BLaER1 (cell line): Measurements from ENCODE around the gene CARMIL3.

Experiments used
- H3K27ac ChIP-seq: shearing (Covaris generic); formaldehyde crosslinking; 2 replicates; pipeline ENCODE4 v1.8.1; 2022
- H3K27me3 ChIP-seq: shearing (Covaris generic); formaldehyde crosslinking; 2 replicates; pipeline ENCODE4 v1.8.1; 2022
- H3K36me3 ChIP-seq: shearing (Covaris generic); formaldehyde crosslinking; 2 replicates; pipeline ENCODE4 v1.8.1; 2022
- H3K4me1 ChIP-seq: shearing (Covaris generic); formaldehyde crosslinking; 2 replicates; pipeline ENCODE4 v1.8.1; 2022
- H3K4me2 ChIP-seq: shearing (Covaris generic); formaldehyde crosslinking; 2 replicates; pipeline ENCODE4 v1.8.1; 2022
- H3K4me3 ChIP-seq: shearing (Covaris generic); formaldehyde crosslinking; 2 replicates; pipeline ENCODE4 v1.8.1; 2022
- H3K9ac ChIP-seq: shearing (Covaris generic); formaldehyde crosslinking; 2 replicates; pipeline ENCODE4 v1.8.1; 2022
- H3K9me3 ChIP-seq: shearing (Covaris generic); formaldehyde crosslinking; 2 replicates; pipeline ENCODE4 v1.8.1; 2022
- H4K20me1 ChIP-seq: shearing (Covaris generic); formaldehyde crosslinking; 2 replicates; pipeline ENCODE4 v1.8.1; 2022
- Cebpa-rat ChIP-seq: shearing (Covaris generic); IDR thresholded peaks from 2 replicates; pipeline ENCODE4 v1.8.1; 2022

CARMIL3 gene

GRCh38 chr14:24106672-24107271, 55.0 kb downstream of the CARMIL3 start:
- Histone ChIP-seq H3K4me3 (no peak overlapping the region), H3K27me3 (no peaks in the 10 kb centered on the region), H3K9ac (no peak overlapping the region), H3K4me1 (peaks cover 25% of the 10 kb centered on the region), H4K20me1 (no peaks in the 10 kb centered on the region), H3K27ac (no peak overlapping the region), H3K36me3 (peaks cover 37% of the 10 kb centered on the region), H3K9me3 (peaks cover 29% of the 10 kb centered on the region), H3K4me2 (no peak overlapping the region)
- no peak for TF ChIP-seq Cebpa-rat

- Histone ChIP-seq H3K4me1 (peaks cover 26% of the 10 kb centered on the region), H4K20me1 (no peaks in the 10 kb centered on the region), H3K36me3 (peaks cover 21% of the 10 kb centered on the region), H3K9ac (no peak overlapping the region), H3K4me2 (no peak overlapping the region), H3K4me3 (no peak overlapping the region), H3K9me3 (peaks cover 19% of the 10 kb centered on the region), H3K27ac (no peak overlapping the region), H3K27me3 (no peaks in the 10 kb centered on the region)
- no peak for TF ChIP-seq Cebpa-rat
These were observed 56.6 kb downstream of the CARMIL3 start for GRCh38 chr14:24108336-24108874.

GRCh38 chr14:24110060-24110459, 58.3 kb downstream of the CARMIL3 start:
- Histone ChIP-seq H3K9me3 (peaks cover 2% of the 10 kb centered on the region; the same call in 1 of the 2 replicates), H3K27me3 (no peaks in the 10 kb centered on the region), H3K27ac (no peak overlapping the region), H3K4me1 (peaks cover 28% of the 10 kb centered on the region), H3K36me3 (peaks cover 4% of the 10 kb centered on the region; the same call in 1 of the 2 replicates), H4K20me1 (no peaks in the 10 kb centered on the region), H3K4me3 (no peak overlapping the region), H3K9ac (no peak overlapping the region), H3K4me2 (no peak overlapping the region)
- no peak for TF ChIP-seq Cebpa-rat

- Histone ChIP-seq H3K27me3 (no peaks in the 10 kb centered on the region), H3K4me2 (no peak overlapping the region), H3K27ac (no peak overlapping the region), H3K9me3 (no peaks in the 10 kb centered on the region), H3K36me3 (no peaks in the 10 kb centered on the region), H3K4me3 (no peak overlapping the region), H4K20me1 (no peaks in the 10 kb centered on the region), H3K4me1 (peaks cover 30% of the 10 kb centered on the region), H3K9ac (no peak overlapping the region)
- TF ChIP-seq Cebpa-rat, result no peak
These were observed 58.7 kb downstream of the CARMIL3 start for GRCh38 chr14:24110523-24110922.

- no peak for TF ChIP-seq Cebpa-rat
- peaks cover 42% of the 10 kb centered on the region for H3K4me1 ChIP-seq
- peak overlapping the region; percentile 75 for H3K4me3 ChIP-seq
- no peaks in the 10 kb centered on the region for H3K9me3 ChIP-seq
- peak overlapping the region; percentile 100 for H3K4me2 ChIP-seq
- H3K27me3 ChIP-seq, result no peaks in the 10 kb centered on the region
- H3K36me3 ChIP-seq, result peaks cover 23% of the 10 kb centered on the region
- H4K20me1 ChIP-seq, result no peaks in the 10 kb centered on the region
- peak overlapping the region; percentile 95 for H3K27ac ChIP-seq
- peak overlapping the region; percentile 87 for H3K9ac ChIP-seq
These were observed 61.6 kb downstream of the CARMIL3 start for GRCh38 chr14:24113379-24113800.

- peaks cover 29% of the 10 kb centered on the region for H3K36me3 ChIP-seq
- TF ChIP-seq Cebpa-rat, result 0 out of 2 replicates have a peak, but pooled peaks have one; percentile 22
- no peaks in the 10 kb centered on the region for H4K20me1 ChIP-seq
- H3K4me1 ChIP-seq, result peaks cover 36% of the 10 kb centered on the region
- no peaks in the 10 kb centered on the region for H3K9me3 ChIP-seq
- peak overlapping the region; percentile 75 for H3K4me3 ChIP-seq
- peak overlapping the region; percentile 95 for H3K27ac ChIP-seq
- H3K9ac ChIP-seq, result peak overlapping the region; percentile 87
- no peaks in the 10 kb centered on the region for H3K27me3 ChIP-seq
- peak overlapping the region; percentile 100 for H3K4me2 ChIP-seq
These were observed 62.2 kb downstream of the CARMIL3 start for GRCh38 chr14:24113801-24114531.

GRCh38 chr14:24114532-24115421, 63.0 kb downstream of the CARMIL3 start, which contains the start of the genes DCAF11 and NRL:
TSS of gene DCAF11 (plus strand) at chr14:24114777. CDS start at chr14:24115595, 818 bp downstream.
TSS of gene NRL (minus strand) at chr14:24114949. CDS start at chr14:24082848, 32,101 bp downstream.
- no peaks in the 10 kb centered on the region for H4K20me1 ChIP-seq
- H3K9me3 ChIP-seq, result no peaks in the 10 kb centered on the region
- H3K4me3 ChIP-seq, result peak within 1 kb of the TSS; percentile 75
- peaks cover 37% of the 10 kb centered on the region for H3K36me3 ChIP-seq
- H3K4me2 ChIP-seq, result peak within 1 kb of the TSS; percentile 100
- H3K4me1 ChIP-seq, result peaks cover 32% of the 10 kb centered on the region
- peak within 1 kb of the TSS; percentile 87 for H3K9ac ChIP-seq
- H3K27me3 ChIP-seq, result no peaks in the 10 kb centered on the region
- no peak for TF ChIP-seq Cebpa-rat
- H3K27ac ChIP-seq, result peak within 1 kb of the TSS; percentile 95

GRCh38 chr14:24115422-24116127, 63.8 kb downstream of the CARMIL3 start:
- Histone ChIP-seq H3K4me1 (peaks cover 25% of the 10 kb centered on the region), H3K27ac (peak overlapping the region; percentile 48; the same call in 1 of the 2 replicates), H3K4me3 (peak overlapping the region; percentile 75), H4K20me1 (no peaks in the 10 kb centered on the region), H3K9ac (peak overlapping the region; percentile 87), H3K9me3 (no peaks in the 10 kb centered on the region), H3K27me3 (no peaks in the 10 kb centered on the region), H3K36me3 (peaks cover 45% of the 10 kb centered on the region), H3K4me2 (peak overlapping the region; percentile 93)
- TF ChIP-seq Cebpa-rat, result no peak
